GM12878 (cell line): Measurements from ENCODE around the gene ETFRF1. TPM values are rescaled to one million over a fixed set of nuclear protein-coding genes. Genes with fewer than 3 reads are reported as not detected.
A peak's percentile ranks its signal among the peaks of the same experiment; 100 is the strongest.

Source experiments
- CHD1 ChIP-seq: IDR thresholded peaks from 2 replicates; pipeline ENCODE4 v1.6.1; 2012; ENCODE audit warnings: low read depth, low read length, improper control_type of control experiment
- CREM ChIP-seq: IDR thresholded peaks from 2 replicates; pipeline ENCODE4 v1.6.1; 2014; ENCODE audit warnings: antibody characterized with exemption, low read depth
- CUX1 ChIP-seq: IDR thresholded peaks from 2 replicates; pipeline ENCODE4 v1.6.1; 2012; ENCODE audit warnings: improper control_type of control experiment, low read depth, low read length; ENCODE audit not compliant: insufficient replicate concordance
- DPF2 ChIP-seq: fragments of 450-650 bp; IDR thresholded peaks from 2 replicates; pipeline ENCODE4 v1.6.1; 2017; ENCODE audit warnings: mild to moderate bottlenecking
- ESRRA ChIP-seq: IDR thresholded peaks from 2 replicates; pipeline ENCODE4 v1.6.1; 2012; ENCODE audit warnings: mild to moderate bottlenecking, low read length, improper control_type of control experiment
- HSF1 ChIP-seq: fragments of 150-350 bp; IDR thresholded peaks from 2 replicates; pipeline ENCODE4 v1.6.1; 2014; ENCODE audit warnings: mild to moderate bottlenecking, low read depth, low read length
- IKZF1 ChIP-seq: fragments of 450-650 bp; conservative IDR thresholded peaks from 2 replicates; pipeline ENCODE4 v1.6.1; 2017; ENCODE audit warnings: antibody characterized with exemption, mild to moderate bottlenecking
- NFYB ChIP-seq: IDR thresholded peaks from 2 replicates; pipeline ENCODE4 v1.6.1; 2011; ENCODE audit warnings: low read depth, mild to moderate bottlenecking, low read length, improper control_type of control experiment, moderate library complexity; ENCODE audit not compliant: insufficient read depth
- PML ChIP-seq: IDR thresholded peaks from 2 replicates; pipeline ENCODE4 v1.6.1; 2012; ENCODE audit warnings: low read length, inconsistent platforms
- POLR2A ChIP-seq: IDR thresholded peaks from 2 replicates; pipeline ENCODE4 v1.6.1; 2011; ENCODE audit warnings: low read depth, mild to moderate bottlenecking, low read length
- RCOR1 ChIP-seq: conservative IDR thresholded peaks from 2 replicates; pipeline ENCODE4 v1.6.1; 2012; ENCODE audit warnings: low read depth, low read length, improper control_type of control experiment
- RELB ChIP-seq: fragments of 450-650 bp; IDR thresholded peaks from 2 replicates; pipeline ENCODE4 v1.6.1; 2017; ENCODE audit warnings: low read depth, mild to moderate bottlenecking, moderate library complexity
- SIN3A ChIP-seq: IDR thresholded peaks from 2 replicates; pipeline ENCODE4 v1.6.1; 2012; ENCODE audit warnings: low read depth, low read length, improper control_type of control experiment
- SKIL ChIP-seq: fragments of 450-650 bp; IDR thresholded peaks from 2 replicates; pipeline ENCODE4 v1.6.1; 2017; ENCODE audit warnings: mild to moderate bottlenecking, low read depth, inconsistent platforms; ENCODE audit not compliant: poor library complexity, severe bottlenecking
- SREBF1 ChIP-seq: IDR thresholded peaks from 2 replicates; pipeline ENCODE4 v1.6.1; 2012; ENCODE audit warnings: mild to moderate bottlenecking, low read length
- WRNIP1 ChIP-seq: IDR thresholded peaks from 2 replicates; pipeline ENCODE4 v1.6.1; 2011; ENCODE audit warnings: low read depth, low read length, improper control_type of control experiment, borderline replicate concordance
- ZNF217 ChIP-seq: fragments of 450-650 bp; IDR thresholded peaks from 2 replicates; pipeline ENCODE4 v1.6.1; 2017; ENCODE audit warnings: antibody characterized with exemption, mild to moderate bottlenecking
- ZNF274 ChIP-seq: IDR thresholded peaks from one replicate; pipeline ENCODE4 v1.8.0; 2011; ENCODE audit not compliant: insufficient read length, insufficient read depth
- polyA plus RNA-seq, 11 experiments: library from polyadenylated mRNA; depleted of rRNA in 4 of 11; unstranded in 6 of 11; stranded (reverse) in 5 of 11; fragments of >200 nt; fragmentation: Nextera tagmentation in 4 of 11; fragmentation: Illumina TruSeq in 1 of 11; extraction: Ambion mirVana in 4 of 11; extraction: Trizol in 1 of 11; gene quantifications; 1 replicate in 1 of 11; 2 replicates in 10 of 11; pipeline versions ENCODE4 v1.2.1 to v1.2.3, GENCODE V29; 2011 to 2016; ENCODE audit warnings: inconsistent platforms in 2 of 11, missing spikeins in 2 of 11, low read depth in 1 of 11
- total RNA-seq, 4 experiments: library from RNA; depleted of rRNA in 3 of 4; stranded (reverse); fragments of >200 nt in 3 of 4; fragmentation: Illumina TruSeq in 1 of 4; extraction: Trizol in 1 of 4; gene quantifications; 2 replicates each; pipeline versions ENCODE4 v1.2.1 to v1.2.3, GENCODE V29; 2013 to 2021

The ETFRF1 gene
- total and polyA plus RNA-seq, 10 of the 15 experiments (the other 5 are each of a cell fraction or from before 2014, with no cell fraction given), result 9.9 to 59.6 (median 26.2) TPM

- TF ChIP-seq CUX1 (no peak), SKIL (no peak), WRNIP1 (no peak), CREM (peak; percentile 28; the same call in 1 of the 2 replicates), CHD1 (no peak), SIN3A (peak; percentile 88; the same call in 1 of the 2 replicates), SREBF1 (no peak), ESRRA (no peak), RCOR1 (no peak), ZNF217 (no peak), IKZF1 (peak; percentile 60; the same call in 1 of the 2 replicates), RELB (peak; percentile 68), HSF1 (0 out of 2 replicates have a peak, but pooled peaks have one; percentile 32), ZNF274 (no peak), PML (peak; percentile 72; the same call in 1 of the 2 replicates), DPF2 (0 out of 2 replicates have a peak, but pooled peaks have one; percentile 48), NFYB (no peak), POLR2A (peak; percentile 90)
Observed at GRCh38 chr12:25195056-25195971, at the start of gene ETFRF1, which contains the start of gene DNAI7 (continued).
